SK-N-SH (cell line): ENCODE results near the gene AAMP. TPM values are rescaled to one million over a fixed set of nuclear protein-coding genes. Genes with fewer than 3 reads are reported as not detected.

Experiments
- CTCF ChIA-PET: fragments of 300-600, 350-600 bp; formaldehyde crosslinking; extraction: SDS; loops from one replicate; lab custom pipeline; 2021; lab: Yijun Ruan, JAX
- POLR2A ChIA-PET: fragments of 350-600 bp; sonication (Branson Sonifier 250); formaldehyde crosslinking; extraction: SDS; loops from one replicate; lab custom pipeline; 2020; ENCODE audit warnings: antibody characterized with exemption, inconsistent platforms; lab: Yijun Ruan, JAX
- DNase-seq: peaks from one replicate; pipeline ENCODE4 v3.0.0; 2012
- H2AFZ ChIP-seq: fragments of 200-600 bp; sonication (generic); 2 replicates; pipeline ENCODE4 v1.8.1; 2016; ENCODE audit warnings: antibody characterized with exemption, mild to moderate bottlenecking, low read depth
- H3F3A ChIP-seq: fragments of 200-600 bp; sonication (generic); replicated peaks from 2 replicates; pipeline ENCODE3; 2016; ENCODE audit warnings: antibody characterized with exemption, mild to moderate bottlenecking; ENCODE audit not compliant: insufficient read depth
- H3K27ac ChIP-seq, 2 experiments: fragments of 200-500 bp in 1 of 2; fragments of 200-600 bp in 1 of 2; sonication (Bioruptor generic) in 1 of 2; sonication (generic), shearing (Covaris generic) in 1 of 2; 2 replicates each; pipeline versions ENCODE4 v1.5.1 to v1.6.1; 2014 to 2016; ENCODE audit warnings: low read depth in 2 of 2, inconsistent platforms in 1 of 2, low read length in 1 of 2, mild to moderate bottlenecking in 1 of 2, mixed read lengths in 1 of 2
- H3K27me3 ChIP-seq: fragments of 200-600 bp; sonication (generic), shearing (Covaris generic); 2 replicates; pipeline ENCODE4 v1.6.1; 2016; ENCODE audit warnings: mixed run types; ENCODE audit not compliant: insufficient read depth
- H3K36me3 ChIP-seq, 2 experiments: fragments of 200-500 bp in 1 of 2; fragments of 200-600 bp in 1 of 2; sonication (Bioruptor generic) in 1 of 2; sonication (generic) in 1 of 2; replicated peaks in 1 of 2; 2 replicates each; pipeline versions ENCODE3 to v1.5.1; 2014 to 2016; ENCODE audit warnings: low read length in 1 of 2, mild to moderate bottlenecking in 1 of 2; ENCODE audit not compliant: insufficient read depth in 2 of 2, control insufficient read depth in 1 of 2
- H3K4me1 ChIP-seq, 2 experiments: fragments of 200-500 bp in 1 of 2; fragments of 200-600 bp in 1 of 2; sonication (Bioruptor generic) in 1 of 2; sonication (generic), shearing (Covaris generic) in 1 of 2; 2 replicates each; pipeline versions ENCODE4 v1.5.1 to v1.6.1; 2014 to 2016; ENCODE audit warnings: low read depth in 1 of 2, low read length in 1 of 2, mixed run types in 1 of 2; ENCODE audit not compliant: insufficient read depth in 2 of 2, control insufficient read depth in 1 of 2
- H3K4me2 ChIP-seq: fragments of 200-600 bp; sonication (generic), shearing (Covaris generic); 2 replicates; pipeline ENCODE4 v1.6.1; 2017; ENCODE audit warnings: mixed run types
- H3K4me3 ChIP-seq, 2 experiments: fragments of 200-500 bp in 1 of 2; fragments of 200-600 bp in 1 of 2; sonication (Bioruptor generic) in 1 of 2; sonication (generic), shearing (Covaris generic) in 1 of 2; 2 replicates each; pipeline versions ENCODE4 v1.5.1 to v1.8.1; 2014 to 2016; ENCODE audit warnings: low read depth in 2 of 2, inconsistent platforms in 1 of 2, low read length in 1 of 2, mild to moderate bottlenecking in 1 of 2, mixed read lengths in 1 of 2, moderate library complexity in 1 of 2
- H3K79me2 ChIP-seq: fragments of 200-600 bp; sonication (generic); 2 replicates; pipeline ENCODE4 v1.8.1; 2017; ENCODE audit warnings: mild to moderate bottlenecking; ENCODE audit not compliant: insufficient read depth
- H3K9ac ChIP-seq: fragments of 200-600 bp; sonication (generic); 2 replicates; pipeline ENCODE4 v1.6.1; 2017; ENCODE audit warnings: mixed run types
- H3K9me2 ChIP-seq: fragments of 200-600 bp; sonication (generic); 2 replicates; pipeline ENCODE4 v1.6.1; 2017; ENCODE audit warnings: mixed run types
- H3K9me3 ChIP-seq: fragments of 200-600 bp; sonication (generic); 2 replicates; pipeline ENCODE4 v1.6.1; 2017; ENCODE audit warnings: mixed run types, mild to moderate bottlenecking, moderate library complexity
- H4K20me1 ChIP-seq: fragments of 200-600 bp; sonication (generic); 2 replicates; pipeline ENCODE4 v1.6.1; 2017; ENCODE audit warnings: mild to moderate bottlenecking, mixed run types; ENCODE audit not compliant: insufficient read depth
- ELF1 ChIP-seq: IDR thresholded peaks from 2 replicates; pipeline ENCODE4 v1.4.0; 2012
- EP300 ChIP-seq, 2 experiments: IDR thresholded peaks; 2 replicates each; pipeline versions ENCODE4 v1.4.0 to v1.6.1; 2012; ENCODE audit warnings: borderline replicate concordance in 1 of 2, low read depth in 1 of 2, low read length in 1 of 2
- MXI1 ChIP-seq: IDR thresholded peaks from 2 replicates; pipeline ENCODE4 v1.6.1; 2012; ENCODE audit warnings: mild to moderate bottlenecking, low read depth, low read length, improper control_type of control experiment
- REST ChIP-seq: IDR thresholded peaks from 2 replicates; pipeline ENCODE4 v1.6.1; 2012; ENCODE audit warnings: mild to moderate bottlenecking, low read depth, low read length, moderate library complexity
- SIN3A ChIP-seq: IDR thresholded peaks from 2 replicates; pipeline ENCODE4 v1.6.1; 2012; ENCODE audit warnings: low read depth, mild to moderate bottlenecking, low read length, moderate library complexity, borderline replicate concordance
- ZBTB33 ChIP-seq: IDR thresholded peaks from 2 replicates; pipeline ENCODE4 v1.4.0; 2012; ENCODE audit warnings: low read depth, borderline replicate concordance
- WGBS: methylation state at CpG from one replicate; pipeline ENCODE4 v1.1.6; 2017; ENCODE audit warnings: low lambda C conversion rate; 5-methylcytosine and 5-hydroxymethylcytosine counted together
- polyA plus RNA-seq, 3 experiments: library from polyadenylated mRNA; depleted of rRNA; stranded (reverse); fragments of >200 nt; gene quantifications; 2 replicates each; pipeline ENCODE4 v1.2.3, GENCODE V29; 2012
- TF ChIP-seq, protein P1 (sequence below): IDR thresholded peaks from 2 replicates; pipeline ENCODE4; 2012

Gene AAMP
- polyA plus RNA-seq, 1 of the 3 experiments (the other 2 are of a cell fraction) = 276 TPM

DNA sequence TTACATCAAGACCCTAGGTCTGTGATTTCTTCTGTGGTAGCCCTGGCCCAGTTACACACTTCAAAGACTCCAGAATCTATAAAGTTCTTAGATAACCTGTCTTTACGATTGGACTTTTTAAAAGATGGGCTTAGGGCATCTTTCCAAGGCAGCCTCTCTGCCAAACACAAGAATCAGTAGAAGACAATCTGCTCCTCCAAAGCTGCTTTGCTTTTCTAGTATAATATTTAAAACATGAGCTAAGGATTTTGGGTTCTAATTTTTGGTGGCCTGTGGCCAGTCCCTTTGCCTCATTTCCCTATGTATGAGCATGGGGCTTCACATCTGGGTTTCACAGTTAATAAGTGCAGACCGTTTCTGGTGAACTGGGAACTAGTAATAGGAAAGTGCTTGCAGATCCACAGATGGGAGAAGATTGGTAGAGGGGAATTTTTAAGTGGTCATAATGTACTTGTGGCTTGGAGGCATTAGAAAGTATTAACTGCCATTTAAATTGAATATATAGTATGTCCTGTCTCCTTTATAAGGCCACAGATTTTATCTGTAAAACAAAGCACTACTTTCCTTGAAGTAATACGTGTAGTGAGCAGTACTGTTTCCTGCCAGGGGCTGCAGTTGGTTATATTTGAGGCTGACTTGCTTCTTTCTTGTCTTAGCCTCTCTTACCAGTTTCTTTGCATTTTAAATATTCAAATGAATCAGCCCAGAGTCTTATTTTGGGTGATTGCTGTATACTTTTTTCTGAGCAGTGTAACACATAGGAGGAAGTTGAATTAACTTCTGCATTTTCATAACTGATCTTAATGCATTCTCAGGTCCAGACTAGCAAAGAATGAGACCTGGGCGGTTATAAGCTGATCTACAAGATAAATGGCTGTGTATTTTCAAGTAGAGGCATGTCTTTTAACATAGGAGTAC lies 51.4 kb downstream of the AAMP start:
- peaks cover 70% of the 10 kb centered on the region for H3K79me2 ChIP-seq
- H3K4me3 ChIP-seq = peak overlapping the region; percentile 83 to 94
- peak overlapping the region; percentile 84 for H3K4me2 ChIP-seq
- no peaks in the 10 kb centered on the region for H3K9me3 ChIP-seq
- no peaks in the 10 kb centered on the region for H3K27me3 ChIP-seq
- no peaks in the 10 kb centered on the region for H3K9me2 ChIP-seq
- H3F3A ChIP-seq = peaks cover 8% of the 10 kb centered on the region
- H2AFZ ChIP-seq = no peak overlapping the region
- peaks cover 26 to 27% of the 10 kb centered on the region in 2 experiments for H3K36me3 ChIP-seq
- 13% methylated on average over 4 of the region's 4 CpGs for WGBS
- H3K9ac ChIP-seq = peak overlapping the region; percentile 96
- POLR2A ChIA-PET = interaction anchor here (0.9 kb wide), 1 partner anchor 10 kb away, joined by 3 read pairs; no protein-coding TSS in a partner anchor
- peak; percentile 58 for DNase-seq
- H3K27ac ChIP-seq = peak overlapping the region; percentile 87 to 94; a peak in 3 of 4 replicates
- peaks cover 20 to 28% of the 10 kb centered on the region in 2 experiments for H3K4me1 ChIP-seq
- TF ChIP-seq, protein P1, sequence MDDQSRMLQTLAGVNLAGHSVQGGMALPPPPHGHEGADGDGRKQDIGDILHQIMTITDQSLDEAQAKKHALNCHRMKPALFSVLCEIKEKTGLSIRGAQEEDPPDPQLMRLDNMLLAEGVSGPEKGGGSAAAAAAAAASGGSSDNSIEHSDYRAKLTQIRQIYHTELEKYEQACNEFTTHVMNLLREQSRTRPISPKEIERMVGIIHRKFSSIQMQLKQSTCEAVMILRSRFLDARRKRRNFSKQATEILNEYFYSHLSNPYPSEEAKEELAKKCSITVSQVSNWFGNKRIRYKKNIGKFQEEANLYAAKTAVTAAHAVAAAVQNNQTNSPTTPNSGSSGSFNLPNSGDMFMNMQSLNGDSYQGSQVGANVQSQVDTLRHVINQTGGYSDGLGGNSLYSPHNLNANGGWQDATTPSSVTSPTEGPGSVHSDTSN = no peak
- TF ChIP-seq SIN3A (no peak), EP300 (IDR thresholded peaks at IDR 0.05; ENCODE audit: borderline replicate concordance in 1 of 2, low read depth in 1 of 2, low read length in 1 of 2) (peak in 1 of 2 experiments; percentile 16; a peak in 1 of 4 replicates), REST (no peak), ZBTB33 (no peak), ELF1 (no peak), MXI1 (peak; percentile 32; the same call in 1 of the 2 replicates)
- H4K20me1 ChIP-seq = peaks cover 57% of the 10 kb centered on the region
- CTCF ChIA-PET = interaction anchor here (1.0 to 1.1 kb wide), 3 partner anchors 30 to 36 kb away, joined by 3 read pairs; no protein-coding TSS in a partner anchor
